ENCODE results near the gene NLRP6.
"Not testable (repeated sequence)": the region's sequence is repeated elsewhere in the genome, so short reads cannot be mapped to it uniquely, and the experiment has no call there.

NLRP6 gene

DNA sequence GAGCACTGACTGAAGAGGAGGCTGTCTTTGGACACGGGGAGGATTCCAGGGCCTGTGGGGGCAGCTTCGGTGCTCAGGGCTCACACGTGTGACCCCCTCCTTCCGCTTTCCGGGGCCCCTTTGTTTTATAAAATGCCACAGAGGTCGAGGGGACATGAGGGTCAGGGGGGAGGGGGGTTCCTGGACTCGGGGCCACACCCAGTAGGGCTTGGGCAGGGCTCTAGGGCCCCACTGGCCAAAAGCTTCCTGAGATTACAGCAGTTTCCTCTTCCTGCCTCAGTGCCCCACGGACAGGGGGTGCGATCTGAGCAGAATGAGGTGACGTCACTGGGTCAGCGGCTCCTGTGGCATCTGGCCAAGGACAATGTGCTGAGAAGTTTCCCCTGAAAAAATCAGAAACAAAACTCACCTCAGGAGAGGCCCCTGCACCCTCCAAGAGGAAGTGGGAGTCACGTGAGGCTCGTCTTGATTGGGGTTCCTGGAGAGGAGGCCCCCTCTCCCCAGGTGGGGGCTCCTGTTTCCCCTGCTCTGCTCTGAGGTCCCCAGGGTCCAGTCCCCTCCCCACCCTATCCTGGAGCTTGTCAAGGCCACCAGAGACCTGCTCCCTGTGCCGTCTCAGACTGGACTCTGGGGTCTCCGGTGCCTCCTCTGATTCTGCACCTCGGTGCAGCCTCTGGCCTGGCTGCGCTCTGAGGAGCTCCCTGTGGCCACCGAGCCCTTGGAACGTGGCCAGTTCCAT, 48.8 kb downstream of the NLRP6 start:
- peak; percentile 57 for DNase-seq

DNA sequence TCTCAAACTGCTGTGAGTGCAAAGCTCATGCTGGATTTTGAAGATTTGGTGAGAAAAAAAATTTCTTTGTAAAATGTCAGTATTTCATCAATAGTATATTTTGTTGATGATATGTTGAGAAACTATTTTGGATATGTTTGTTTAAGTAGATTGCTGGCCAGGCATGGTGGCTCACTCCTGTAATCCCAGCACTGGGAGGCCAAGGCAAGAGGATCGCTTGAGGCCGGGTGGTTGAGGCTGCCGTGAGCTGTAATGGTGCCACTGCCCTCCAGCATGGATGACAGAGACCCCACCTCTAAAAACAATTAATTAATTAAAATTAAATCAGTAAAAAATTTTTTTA, 49.3 kb downstream of the NLRP6 start:
- DNase-seq, result no peak

DNA sequence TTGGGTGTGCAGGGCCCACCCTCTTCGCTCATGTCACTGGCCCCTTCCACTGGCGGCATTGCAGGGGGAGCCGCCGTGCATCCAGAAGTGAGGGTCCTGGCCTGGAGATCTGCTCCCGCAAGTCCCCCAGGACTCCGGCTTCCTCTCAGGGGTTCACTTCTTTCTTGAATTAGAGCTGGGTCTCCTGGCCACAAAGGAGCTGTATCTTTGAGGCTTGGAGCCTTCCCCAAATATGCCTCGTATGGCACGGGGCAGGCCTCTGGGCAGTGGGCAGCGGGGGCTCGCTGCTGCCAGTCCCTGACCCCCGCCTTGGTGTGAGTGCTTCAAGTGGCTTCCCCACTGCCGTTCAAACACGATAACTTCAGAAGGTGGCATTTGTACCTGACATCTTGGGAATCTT, 49.8 kb downstream of the NLRP6 start:
- DNase-seq, result no peak

GRCh38 chr11:328516-329100, 50.4 kb downstream of the NLRP6 start:
- DNase-seq, result not testable (repeated sequence)

GRCh38 chr11:329886-330253, 51.7 kb downstream of the NLRP6 start:
- DNase-seq, result no peak

DNA sequence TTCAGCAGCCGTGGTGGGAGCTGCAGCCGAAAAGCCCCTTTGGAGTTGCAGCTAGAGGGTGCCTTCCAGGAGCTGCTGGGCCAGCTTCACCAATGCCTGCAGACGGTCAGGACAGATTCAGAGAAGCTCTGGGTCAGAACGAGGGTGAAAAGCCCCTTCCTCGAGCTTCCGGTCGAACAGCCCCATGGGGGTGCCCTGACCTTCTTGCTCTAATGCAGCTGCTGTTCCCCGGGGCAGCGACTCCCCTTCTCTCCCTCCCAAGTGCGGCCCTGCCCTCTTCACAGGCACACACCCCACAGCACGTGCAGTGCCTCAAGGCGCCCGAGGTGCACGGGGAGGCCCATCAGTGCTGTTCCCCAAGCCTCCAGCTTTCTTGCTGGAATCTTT, 52.1 kb downstream of the NLRP6 start:
- no peak for DNase-seq

DNA sequence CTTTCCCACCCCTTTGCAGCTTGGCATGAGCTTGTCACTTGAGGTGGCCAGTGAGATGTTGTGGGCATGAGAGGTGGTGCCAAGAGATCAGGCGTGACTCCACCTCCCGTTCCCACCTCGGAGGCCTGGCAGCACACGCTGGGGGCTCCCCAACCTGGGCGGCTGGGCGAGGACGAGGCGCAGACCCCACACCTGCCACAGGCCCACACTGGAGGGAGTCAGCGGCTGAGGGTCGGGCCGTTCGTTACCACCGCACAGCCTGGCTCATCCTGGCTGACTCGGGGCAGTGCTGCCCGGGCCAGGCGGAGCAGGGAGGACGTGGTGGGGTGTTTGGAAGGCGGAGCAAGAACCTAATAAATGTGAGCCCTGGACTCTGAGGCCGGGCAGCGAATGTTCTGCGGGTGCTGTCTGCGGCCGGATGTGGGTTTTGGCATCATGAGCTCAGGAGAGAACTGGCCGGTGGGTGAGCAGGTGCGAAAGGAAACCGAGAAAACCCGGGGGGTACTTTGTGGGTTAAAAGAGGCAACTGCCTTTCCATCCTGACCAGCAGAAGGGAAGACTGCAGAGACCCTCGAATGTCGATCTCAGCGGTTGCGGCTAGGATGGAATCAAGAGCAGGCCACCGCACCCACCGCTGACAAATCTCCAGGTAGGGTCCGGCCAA, 52.6 kb downstream of the NLRP6 start:
- DNase-seq, result no peak

DNA sequence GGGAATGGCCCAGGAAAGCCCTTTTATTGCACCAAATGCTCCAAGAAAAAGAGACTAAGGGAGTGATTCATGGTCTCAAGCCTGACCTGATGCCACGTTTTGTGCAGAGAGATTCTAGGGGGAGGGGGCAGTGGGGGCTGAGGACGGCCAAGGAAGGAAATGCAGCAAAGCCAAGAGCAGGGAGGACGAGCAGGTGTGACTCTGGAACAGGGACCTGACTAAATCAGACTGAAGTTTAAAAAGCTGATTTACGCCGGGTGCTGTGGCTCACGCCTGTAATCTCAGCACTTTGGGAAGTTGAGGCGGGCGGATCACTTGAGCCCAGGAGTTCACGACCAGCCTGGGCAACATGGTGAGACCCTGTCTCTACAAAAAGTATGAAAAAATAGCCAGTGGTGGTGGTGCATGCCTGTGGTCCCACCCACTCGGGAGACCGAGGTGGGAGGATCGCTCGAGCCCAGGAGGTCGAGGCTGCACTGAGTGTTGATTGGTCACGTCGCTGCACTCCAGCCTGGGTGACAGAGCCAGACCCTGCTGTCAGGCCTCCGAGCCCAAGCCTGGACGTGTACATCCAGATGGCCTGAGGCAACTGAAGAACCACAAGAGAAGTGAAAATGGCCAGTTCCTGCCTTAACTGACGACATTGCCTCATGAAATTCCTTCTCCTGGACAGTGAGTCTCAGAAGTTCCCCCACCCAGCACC, 53.3 kb downstream of the NLRP6 start:
- DNase-seq, result no peak

GRCh38 chr11:332651-333480, 54.7 kb downstream of the NLRP6 start:
- DNase-seq, result no peak

- DNase-seq, result not testable (repeated sequence)
Observed at GRCh38 chr11:333616-334263, 55.5 kb downstream of the NLRP6 start.

DNA sequence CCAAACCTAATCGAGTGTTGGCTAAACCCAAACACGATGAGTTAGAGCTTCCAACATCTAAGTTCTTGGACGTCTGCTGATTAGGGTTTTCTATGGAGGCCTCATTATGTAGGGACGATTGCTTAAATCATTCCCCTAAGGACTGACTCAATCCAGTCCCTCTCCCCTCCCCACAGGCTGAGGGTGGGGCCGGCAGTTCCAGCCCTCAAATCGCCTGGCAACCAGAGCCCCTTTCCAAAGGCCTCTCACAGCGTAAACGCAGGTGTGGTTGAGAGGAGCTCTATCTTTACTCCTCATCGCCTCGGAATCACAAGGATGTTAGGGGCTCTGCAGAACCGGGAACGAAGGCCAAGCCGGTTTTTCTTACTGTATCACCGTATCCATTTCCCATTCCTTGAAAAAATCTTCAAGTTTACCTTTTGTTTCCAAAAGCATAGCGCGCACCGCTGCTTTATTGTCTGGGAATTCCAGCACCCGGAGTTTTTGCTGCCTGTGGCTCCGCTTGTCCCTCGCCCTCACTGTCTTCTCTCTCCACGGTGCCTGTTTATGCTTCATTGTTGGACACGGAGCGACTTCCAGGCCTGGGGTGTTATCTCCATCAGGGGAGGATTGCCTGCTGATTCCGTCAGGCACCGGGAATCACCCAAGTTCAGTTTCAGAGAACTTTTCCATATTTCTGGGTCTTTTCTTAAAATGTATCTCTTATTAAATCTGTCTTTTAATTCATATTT, 56.2 kb downstream of the NLRP6 start:
- DNase-seq, result no peak
